MM.1S (cell line): ENCODE results near the gene SUZ12.

ENCODE experiments used
- DNase-seq: peaks from one replicate; pipeline ENCODE4 v3.0.0-alpha.2; 2015
- H2AFZ ChIP-seq: fragments of 300-600 bp; sonication (generic); 2 replicates; pipeline ENCODE4 v1.6.0; 2016; ENCODE audit warnings: antibody characterized with exemption, low read length
- H3F3A ChIP-seq: fragments of 300-600 bp; sonication (generic); 2 replicates; pipeline ENCODE4 v1.6.1; 2016; ENCODE audit warnings: mild to moderate bottlenecking, antibody characterized with exemption, low read length, moderate library complexity, mixed read lengths; ENCODE audit not compliant: insufficient read depth
- H3K27ac ChIP-seq: fragments of 300-600 bp; sonication (generic); 2 replicates; pipeline ENCODE4 v1.5.1; 2016; ENCODE audit warnings: mild to moderate bottlenecking, low read length
- H3K27me3 ChIP-seq: fragments of 300-600 bp; sonication (generic); replicated peaks from 2 replicates; pipeline ENCODE4 v1.6.0; 2016; ENCODE audit warnings: low read length; ENCODE audit not compliant: insufficient read depth
- H3K36me3 ChIP-seq: fragments of 300-600 bp; sonication (generic); replicated peaks from 2 replicates; pipeline ENCODE4 v1.6.1; 2016; ENCODE audit warnings: mild to moderate bottlenecking, low read length, mixed read lengths; ENCODE audit not compliant: insufficient read depth
- H3K4me1 ChIP-seq: fragments of 300-600 bp; sonication (generic); 2 replicates; pipeline ENCODE4 v1.6.1; 2016; ENCODE audit warnings: low read length, mixed read lengths
- H3K4me2 ChIP-seq: fragments of 300-600 bp; sonication (generic); 2 replicates; pipeline ENCODE4 v1.6.0; 2016; ENCODE audit warnings: low read depth, low read length
- H3K4me3 ChIP-seq: fragments of 300-600 bp; sonication (generic); 2 replicates; pipeline ENCODE4 v1.5.1; 2016; ENCODE audit warnings: low read length, mixed read lengths
- H3K79me2 ChIP-seq: fragments of 300-600 bp; sonication (generic); 2 replicates; pipeline ENCODE4 v1.6.1; 2016; ENCODE audit warnings: mixed run types, low read length, mixed read lengths
- H3K9ac ChIP-seq: fragments of 300-600 bp; sonication (generic); 2 replicates; pipeline ENCODE4 v1.6.1; 2016; ENCODE audit warnings: low read length, mixed read lengths
- H3K9me2 ChIP-seq: fragments of 300-600 bp; sonication (generic); replicated peaks from 2 replicates; pipeline ENCODE4 v1.6.1; 2016; ENCODE audit warnings: mild to moderate bottlenecking, low read length, mixed read lengths; ENCODE audit not compliant: insufficient read depth
- H3K9me3 ChIP-seq: fragments of 300-600 bp; sonication (generic); replicated peaks from 2 replicates; pipeline ENCODE4 v1.6.1; 2016; ENCODE audit warnings: mild to moderate bottlenecking, low read length, mixed read lengths; ENCODE audit not compliant: insufficient read depth
- H4K20me1 ChIP-seq: fragments of 300-600 bp; sonication (generic); 2 replicates; pipeline ENCODE4 v1.6.1; 2016; ENCODE audit warnings: mild to moderate bottlenecking, low read length, moderate library complexity, mixed read lengths; ENCODE audit not compliant: insufficient read depth
- CTCF ChIP-seq: fragments of 300-600 bp; sonication (generic); IDR thresholded peaks from 2 replicates; pipeline ENCODE4 v1.5.1; 2016; ENCODE audit warnings: antibody characterized with exemption, low read length, mixed read lengths
- EZH2 ChIP-seq: fragments of 300-600 bp; sonication (generic); optimal IDR thresholded peaks from 2 replicates; pipeline ENCODE3; 2017; ENCODE audit warnings: low read depth, mild to moderate bottlenecking, antibody characterized with exemption, low read length, mixed read lengths
- EZH2phosphoT487 ChIP-seq: fragments of 300-600 bp; sonication (generic); IDR thresholded peaks from 2 replicates; pipeline ENCODE4 v1.6.1; 2018; ENCODE audit warnings: antibody characterized with exemption, low read length

The SUZ12 gene

GRCh38 chr17:32016231-32016630 lies 79.4 kb downstream of the SUZ12 start:
- no peaks in the 10 kb centered on the region for H3K9me2 ChIP-seq
- H3K36me3 ChIP-seq, result no peaks in the 10 kb centered on the region
- H3K9ac ChIP-seq, result no peak overlapping the region
- TF ChIP-seq EZH2phosphoT487, result no peak
- no peak for TF ChIP-seq EZH2
- TF ChIP-seq CTCF, result no peak
- no peak overlapping the region for H3K4me2 ChIP-seq
- peaks cover 9% of the 10 kb centered on the region for H3K79me2 ChIP-seq
- H3K4me3 ChIP-seq, result no peak overlapping the region
- H3K4me1 ChIP-seq, result no peaks in the 10 kb centered on the region
- H3K27ac ChIP-seq, result no peak overlapping the region
- H3F3A ChIP-seq, result no peaks in the 10 kb centered on the region
- H2AFZ ChIP-seq, result no peak overlapping the region
- DNase-seq, result no peak
- H4K20me1 ChIP-seq, result no peaks in the 10 kb centered on the region
- H3K9me3 ChIP-seq, result no peaks in the 10 kb centered on the region
- no peaks in the 10 kb centered on the region for H3K27me3 ChIP-seq

- Histone ChIP-seq H3F3A (no peaks in the 10 kb centered on the region), H3K4me3 (no peak overlapping the region), H3K4me2 (no peak overlapping the region), H3K27ac (no peak overlapping the region), H3K9me2 (no peaks in the 10 kb centered on the region), H3K4me1 (no peaks in the 10 kb centered on the region), H4K20me1 (no peaks in the 10 kb centered on the region), H3K9ac (no peak overlapping the region), H3K36me3 (no peaks in the 10 kb centered on the region), H3K79me2 (no peaks in the 10 kb centered on the region), H3K9me3 (no peaks in the 10 kb centered on the region), H2AFZ (no peak overlapping the region), H3K27me3 (no peaks in the 10 kb centered on the region)
- no peak for DNase-seq
- TF ChIP-seq EZH2phosphoT487 (no peak), CTCF (no peak), EZH2 (no peak)
Observed at GRCh38 chr17:32019228-32019627, 82.4 kb downstream of the SUZ12 start.

DNA sequence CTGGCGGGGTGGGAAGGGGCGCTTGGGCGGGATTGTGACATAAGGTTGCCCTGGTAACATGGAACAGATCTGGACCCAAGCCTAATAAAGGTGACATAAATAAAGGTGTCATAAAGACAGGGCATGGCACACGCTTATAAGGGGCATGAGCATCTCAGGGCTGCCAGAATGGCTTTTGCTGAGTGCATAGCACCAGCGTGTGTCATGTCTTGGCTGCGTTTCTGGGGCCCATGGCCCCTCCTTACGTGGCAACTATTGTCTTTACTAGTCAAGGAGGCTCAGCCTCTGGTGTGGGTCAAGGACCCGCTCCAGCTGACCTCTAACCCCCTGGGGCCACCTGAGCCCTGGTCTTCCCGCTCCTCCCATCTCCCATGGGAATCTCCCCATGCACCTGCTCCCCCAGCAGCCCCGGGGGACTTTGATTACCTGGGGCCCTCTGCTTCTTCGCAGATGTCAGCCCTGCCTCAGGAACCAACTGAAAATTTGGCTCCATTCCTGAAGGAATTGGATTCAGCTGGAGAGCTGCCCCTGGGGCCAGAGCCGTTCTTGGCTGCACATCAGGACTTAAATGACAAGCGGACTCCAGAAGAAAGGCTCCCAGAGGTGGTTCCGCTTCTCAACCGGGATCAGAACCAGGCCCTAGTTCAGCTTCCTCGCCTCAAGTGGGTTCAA lies 84.3 kb downstream of the SUZ12 start:
- Histone ChIP-seq H2AFZ (no peak overlapping the region), H3K27ac (no peak overlapping the region), H3K79me2 (no peaks in the 10 kb centered on the region), H3F3A (no peaks in the 10 kb centered on the region), H3K4me2 (no peak overlapping the region), H3K9me2 (no peaks in the 10 kb centered on the region), H3K4me3 (no peak overlapping the region), H3K4me1 (no peaks in the 10 kb centered on the region), H4K20me1 (no peaks in the 10 kb centered on the region), H3K9me3 (no peaks in the 10 kb centered on the region), H3K36me3 (no peaks in the 10 kb centered on the region), H3K9ac (no peak overlapping the region), H3K27me3 (no peaks in the 10 kb centered on the region)
- TF ChIP-seq CTCF, result no peak
- TF ChIP-seq EZH2, result no peak
- no peak for TF ChIP-seq EZH2phosphoT487
- DNase-seq, result no peak
